GM19395 (cell line): Measurements from ENCODE around the gene FCHSD2.
"Not testable (repeated sequence)": the region's sequence is repeated elsewhere in the genome, so short reads cannot be mapped to it uniquely, and the experiment has no call there.

Source experiments
- ATAC-seq: cut with Tn5 transposase; IDR thresholded peaks from one replicate; pipeline ENCODE4 v1.9.1; 2021; ENCODE audit warnings: mild to moderate bottlenecking, moderate library complexity; ENCODE audit not compliant: unreplicated experiment

Gene FCHSD2

DNA sequence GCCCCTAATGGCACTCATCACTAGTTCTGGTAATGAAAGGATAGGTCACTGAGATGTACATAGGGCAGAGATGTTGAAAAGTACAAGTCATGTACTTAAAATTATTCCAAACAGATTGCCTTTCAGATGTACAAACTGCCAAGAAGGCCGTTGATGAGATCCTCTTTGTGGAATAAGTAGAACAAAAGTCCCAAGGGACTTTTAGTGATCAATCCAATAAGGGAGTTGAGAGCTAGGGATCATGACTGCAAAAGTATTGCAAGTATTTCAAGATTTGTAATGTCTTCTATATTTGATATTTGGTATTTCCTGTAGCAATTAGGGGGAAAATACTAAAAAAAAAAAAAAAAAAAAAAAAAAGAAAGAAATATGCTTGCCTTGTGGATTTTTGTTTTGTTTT is 245.7 kb downstream of the FCHSD2 start:
- no peak for ATAC-seq

DNA sequence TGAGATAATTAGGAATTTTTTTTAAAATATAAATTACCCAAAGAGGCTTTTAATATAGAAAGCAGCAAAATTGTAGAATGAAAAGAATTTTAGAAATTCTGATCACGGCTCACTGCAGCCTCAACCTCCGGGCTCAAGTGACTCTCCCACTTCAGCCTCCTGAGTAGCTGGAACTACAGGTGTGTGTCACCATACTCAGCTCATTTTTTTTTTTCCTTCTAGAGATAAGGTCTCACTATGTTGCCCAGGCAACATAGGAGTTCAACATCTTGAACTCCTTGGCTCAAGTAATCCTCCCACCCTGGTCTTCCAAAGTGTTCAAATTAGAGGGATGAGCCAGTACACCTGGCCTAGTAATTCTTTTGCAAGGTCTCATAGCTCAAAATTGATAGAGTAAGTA is 251.2 kb downstream of the FCHSD2 start:
- no peak for ATAC-seq

DNA sequence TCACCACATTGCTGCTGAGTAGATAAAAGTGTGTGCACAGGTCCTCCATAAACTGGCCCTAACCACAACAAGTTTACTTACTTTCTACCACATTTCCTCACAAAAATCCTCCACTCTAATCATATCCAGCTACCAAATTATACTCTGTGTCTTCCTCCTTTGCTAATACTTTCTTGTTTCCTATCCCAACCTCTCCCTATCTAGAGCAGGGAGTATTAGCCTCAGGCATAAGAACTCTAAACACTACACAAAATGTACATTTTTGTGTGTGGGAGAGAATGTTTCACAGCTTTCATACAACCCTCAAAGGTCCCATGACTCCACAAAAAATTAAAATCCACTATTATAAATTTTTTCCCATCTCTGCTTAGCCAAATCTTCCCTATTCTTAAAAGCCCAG is 255.5 kb downstream of the FCHSD2 start:
- no peak for ATAC-seq

DNA sequence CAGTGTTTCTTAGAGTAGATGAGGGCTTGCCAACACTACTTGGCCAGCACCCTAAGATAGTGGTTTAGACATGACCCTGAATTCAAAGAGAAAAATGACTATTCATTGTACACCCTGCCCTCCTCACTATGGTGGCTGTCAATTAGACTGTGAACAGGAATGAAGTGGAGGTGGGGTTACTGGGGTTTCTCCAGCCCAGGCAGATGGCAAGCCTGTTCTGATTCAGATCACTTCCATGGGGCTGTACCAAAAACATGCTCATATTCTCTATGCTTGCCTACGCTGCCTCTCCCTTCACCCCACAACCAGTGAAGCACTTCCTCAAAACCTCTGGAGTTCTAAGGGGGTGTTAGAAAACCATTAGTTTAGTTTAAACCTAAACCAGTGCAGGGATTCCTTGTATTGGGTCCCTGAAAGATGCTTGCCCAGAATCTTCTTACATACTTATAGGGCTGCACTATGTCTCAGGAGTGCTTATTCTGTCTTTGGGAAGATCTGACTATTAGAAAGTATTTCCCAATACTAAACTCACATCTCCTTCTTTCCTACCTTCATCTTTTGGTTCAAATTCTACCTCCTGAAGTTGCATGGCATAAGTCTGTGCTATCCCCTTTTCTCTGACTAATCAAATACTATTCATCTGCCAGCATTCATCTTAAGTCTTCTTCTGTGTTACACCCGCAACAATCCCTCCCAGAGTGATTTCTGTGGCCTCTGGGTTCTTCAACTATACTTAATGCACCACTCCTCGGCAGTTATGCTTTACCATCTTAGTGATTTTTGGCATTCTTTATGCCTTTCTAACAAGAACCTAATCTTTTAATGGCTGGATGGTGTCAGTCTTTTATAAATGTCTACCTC is 256.1 kb downstream of the FCHSD2 start:
- ATAC-seq = no peak

DNA sequence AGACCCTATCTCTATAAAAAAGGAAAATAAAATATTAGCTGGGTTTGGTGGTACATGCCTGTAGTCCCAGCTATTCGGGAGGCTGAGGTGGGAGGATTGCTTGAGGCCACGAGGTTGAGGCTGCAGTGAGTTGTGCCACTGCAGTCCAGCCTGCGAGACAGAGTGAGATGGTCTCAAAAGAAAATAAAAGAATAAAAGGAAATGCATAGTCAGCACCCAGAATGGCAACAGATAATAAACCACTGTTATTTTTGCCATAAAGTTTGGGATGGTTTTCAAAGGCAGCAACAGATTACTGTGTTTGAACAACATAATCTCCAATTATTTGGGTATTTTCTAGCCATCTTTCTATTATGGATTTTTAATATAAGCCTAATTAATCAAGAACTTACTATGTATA is 266.0 kb downstream of the FCHSD2 start:
- no peak for ATAC-seq

DNA sequence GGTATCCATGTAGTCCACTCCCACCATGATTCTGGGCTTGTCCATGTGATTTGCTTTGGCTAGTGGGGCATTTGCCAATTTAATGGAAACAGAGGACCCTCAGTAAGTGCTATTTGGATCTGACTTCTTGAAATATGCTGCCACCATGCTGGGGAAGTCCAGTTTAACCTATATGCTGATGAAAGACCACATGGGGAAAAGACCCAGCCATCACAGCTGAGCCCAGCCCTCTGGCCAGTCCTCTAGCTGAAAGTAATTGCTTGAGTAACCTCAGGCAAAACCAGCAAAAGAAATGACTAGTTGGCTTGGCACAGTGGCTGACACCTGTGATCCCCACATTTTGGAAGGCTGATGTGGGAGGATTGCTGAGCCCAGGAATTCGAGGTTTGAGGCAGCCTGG is 266.4 kb downstream of the FCHSD2 start:
- ATAC-seq = no peak

DNA sequence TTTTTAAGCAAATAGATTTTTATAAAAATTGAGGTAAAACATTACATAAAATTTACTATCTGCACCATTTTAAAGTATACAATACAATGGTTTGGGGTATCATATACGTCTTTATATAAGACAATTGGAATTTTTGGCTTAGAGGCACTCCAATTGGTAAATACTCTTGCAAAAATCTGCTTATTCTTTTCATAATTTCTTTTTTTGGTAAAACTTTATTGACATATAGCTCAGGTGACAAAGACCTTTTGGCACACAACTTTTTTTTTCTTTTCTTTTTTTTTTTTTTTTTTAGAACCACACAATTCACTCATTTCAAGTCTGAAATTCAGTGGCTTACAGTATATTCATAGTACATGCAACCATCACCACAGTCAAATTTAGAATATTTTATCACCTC is 270.1 kb downstream of the FCHSD2 start:
- no peak for ATAC-seq

DNA sequence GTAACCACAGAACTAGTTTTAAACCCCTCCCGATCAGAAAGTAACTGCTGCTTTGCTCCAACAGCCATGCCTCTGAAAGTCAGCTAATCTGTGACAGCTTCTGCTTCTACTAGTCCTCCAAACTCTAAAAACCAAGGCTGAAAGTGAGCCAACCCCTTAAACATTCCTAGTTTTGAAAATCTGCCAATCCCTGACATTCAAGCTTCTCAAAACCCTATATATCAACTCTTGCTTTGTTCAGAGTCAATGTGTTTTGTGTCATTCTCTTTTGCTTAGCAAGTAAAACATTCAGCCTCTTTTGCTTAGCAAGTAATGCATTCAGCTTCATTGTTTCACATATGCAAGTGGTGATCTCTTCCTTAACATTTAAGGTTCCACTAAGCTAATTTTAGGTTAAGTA is 271.0 kb downstream of the FCHSD2 start:
- no peak for ATAC-seq

DNA sequence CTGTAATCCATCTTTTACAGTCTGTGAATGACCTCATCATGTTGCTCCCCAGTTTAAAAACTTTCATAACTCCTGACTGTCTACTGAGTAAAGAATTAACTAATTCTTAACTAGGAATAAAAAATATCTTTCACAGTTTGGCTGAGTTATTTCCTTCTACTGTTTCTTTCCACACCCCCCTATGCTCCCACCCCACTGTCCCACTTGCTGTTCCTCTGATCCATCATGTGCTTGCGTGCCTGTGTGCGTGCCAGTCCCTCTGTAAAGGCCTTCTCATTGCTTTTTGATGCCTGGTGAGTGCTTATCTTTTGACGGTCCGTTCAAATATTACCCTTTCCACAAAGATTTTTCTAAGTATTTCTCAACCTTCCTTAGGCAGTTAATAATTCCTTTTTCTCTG is 272.3 kb downstream of the FCHSD2 start:
- no peak for ATAC-seq

DNA sequence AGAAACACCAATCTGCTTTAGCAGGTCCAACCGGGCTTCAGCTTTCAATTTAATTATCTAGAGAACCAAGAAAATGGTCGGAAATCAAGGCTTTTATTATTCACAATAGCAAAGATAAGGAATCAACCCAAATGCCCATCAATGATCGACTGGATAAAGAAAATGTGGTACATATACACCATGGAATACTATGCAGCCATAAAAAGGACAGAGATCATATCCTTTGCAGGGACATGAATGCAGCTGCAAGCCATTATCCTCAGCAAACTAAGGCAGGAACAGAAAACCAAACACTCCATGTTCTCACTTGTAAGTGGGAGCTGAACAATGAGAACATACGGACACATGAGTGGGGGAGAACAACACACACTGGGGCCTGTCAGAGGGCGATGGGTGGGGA is 274.1 kb downstream of the FCHSD2 start:
- ATAC-seq = no peak

DNA sequence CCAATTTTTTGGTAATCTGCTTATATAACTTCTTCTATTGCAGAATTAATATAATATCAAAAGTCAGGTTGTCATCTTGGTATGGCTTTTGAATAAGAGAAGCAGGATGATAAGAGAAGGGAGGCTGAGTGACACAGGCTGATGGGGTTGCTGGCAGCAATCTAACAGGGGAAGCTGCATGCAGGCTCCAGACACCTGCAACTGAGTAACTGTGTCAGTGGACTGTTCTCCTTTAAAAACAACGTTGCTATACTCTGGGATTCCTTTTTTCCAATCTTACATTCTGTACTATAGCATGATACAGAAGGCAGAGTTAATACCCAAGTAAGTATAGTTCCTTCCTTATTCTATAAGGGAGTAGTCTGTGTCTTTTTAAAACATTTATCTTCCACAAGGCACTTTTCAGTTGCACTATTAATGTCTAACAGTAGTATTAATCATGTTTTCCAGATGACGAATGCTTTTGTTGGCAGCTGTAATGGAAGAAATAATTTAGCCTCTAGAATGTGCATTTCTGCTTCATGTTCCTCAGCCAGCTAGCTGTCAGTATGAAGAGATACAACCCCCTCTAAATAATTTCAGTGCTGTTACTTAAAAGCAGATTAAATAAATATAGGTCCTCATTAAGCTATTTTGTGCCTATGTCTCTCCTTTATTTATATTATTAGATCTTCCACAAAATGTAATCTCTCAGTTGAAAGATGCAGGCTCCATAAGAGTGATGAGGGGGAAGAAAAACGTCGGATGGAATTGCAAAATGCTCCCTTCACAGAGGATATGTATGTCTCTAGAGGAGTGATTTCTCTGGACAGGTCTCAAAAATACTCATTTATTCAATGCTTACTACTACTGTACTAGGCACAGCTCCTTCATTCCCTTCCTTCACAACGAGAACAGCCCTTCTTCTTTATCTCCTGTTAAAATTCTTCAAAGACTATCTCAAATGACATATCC is 277.1 kb downstream of the FCHSD2 start:
- ATAC-seq = no peak

DNA sequence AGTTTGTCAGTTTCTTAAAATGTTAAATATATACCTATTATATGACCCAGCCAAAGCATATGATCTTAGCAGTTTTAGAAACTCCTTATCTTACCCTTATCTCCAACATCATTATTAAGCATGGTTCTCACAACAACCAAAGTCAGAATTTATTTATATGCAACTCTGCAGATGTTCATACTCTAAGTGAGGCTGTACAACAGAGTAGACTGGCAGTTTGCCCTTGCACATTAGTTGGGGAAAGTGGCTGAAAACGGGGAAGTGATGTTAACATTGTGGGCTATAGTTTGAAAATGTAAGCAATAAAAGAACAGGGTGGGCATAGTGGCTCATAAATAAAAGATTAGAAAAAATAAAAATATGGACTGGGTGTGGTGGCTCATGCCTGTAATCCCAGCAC is 278.2 kb downstream of the FCHSD2 start:
- ATAC-seq = no peak

DNA sequence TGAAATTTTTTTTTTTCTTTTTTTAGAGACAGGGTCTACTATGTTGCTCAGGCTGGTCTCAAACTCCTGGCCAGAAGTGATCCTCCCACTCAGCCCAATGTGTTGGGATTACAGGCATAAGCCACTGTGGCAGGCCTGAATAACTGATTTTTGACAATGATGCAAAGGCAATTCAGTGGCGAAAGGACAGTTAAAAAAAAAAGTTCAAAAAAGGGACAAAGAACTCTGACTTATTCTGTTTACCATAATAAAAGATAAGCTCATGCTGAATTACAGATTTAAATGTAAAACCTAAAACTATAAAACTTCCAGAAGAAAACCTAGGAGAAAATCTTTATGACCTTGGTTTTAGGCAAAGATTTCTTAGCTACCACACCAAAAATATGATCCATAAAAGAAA is 279.0 kb downstream of the FCHSD2 start:
- no peak for ATAC-seq

DNA sequence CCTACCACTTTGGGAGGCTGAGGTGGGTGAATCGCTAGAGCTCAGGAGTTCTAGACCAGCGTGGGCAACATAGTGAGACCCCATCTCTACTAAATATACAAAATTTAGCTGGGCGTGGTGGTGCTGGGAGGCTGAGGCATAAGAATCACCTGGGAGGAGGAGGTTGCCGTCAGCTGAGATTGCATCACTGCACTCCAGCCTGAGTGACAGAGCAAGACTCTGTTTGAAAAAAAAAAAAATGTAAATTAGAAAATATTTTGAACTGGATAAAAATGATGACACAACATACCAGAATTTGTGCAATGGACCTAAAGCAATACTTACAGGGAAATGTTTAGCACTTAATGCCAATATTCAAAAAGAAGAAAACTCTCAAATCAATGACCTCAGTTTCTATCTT is 281.5 kb downstream of the FCHSD2 start:
- no peak for ATAC-seq

DNA sequence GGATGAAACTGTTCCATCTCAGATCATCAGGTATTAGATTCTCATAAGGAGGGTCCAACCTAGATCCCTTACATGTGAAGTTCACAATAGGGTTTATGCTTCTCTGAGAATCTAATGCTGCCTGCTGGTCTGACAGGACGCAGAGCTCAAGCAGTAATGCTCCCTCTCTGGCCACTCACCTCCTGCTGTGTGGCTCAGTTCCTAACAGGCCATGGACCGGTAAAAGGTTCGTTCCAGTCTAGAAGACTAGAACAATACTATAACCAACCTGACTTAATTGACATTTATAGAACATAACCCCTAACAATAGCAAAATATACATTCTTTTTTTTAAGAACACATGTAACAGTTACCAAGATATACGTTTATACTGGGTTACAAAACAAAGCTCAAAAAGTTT is 282.1 kb downstream of the FCHSD2 start:
- no peak for ATAC-seq

DNA sequence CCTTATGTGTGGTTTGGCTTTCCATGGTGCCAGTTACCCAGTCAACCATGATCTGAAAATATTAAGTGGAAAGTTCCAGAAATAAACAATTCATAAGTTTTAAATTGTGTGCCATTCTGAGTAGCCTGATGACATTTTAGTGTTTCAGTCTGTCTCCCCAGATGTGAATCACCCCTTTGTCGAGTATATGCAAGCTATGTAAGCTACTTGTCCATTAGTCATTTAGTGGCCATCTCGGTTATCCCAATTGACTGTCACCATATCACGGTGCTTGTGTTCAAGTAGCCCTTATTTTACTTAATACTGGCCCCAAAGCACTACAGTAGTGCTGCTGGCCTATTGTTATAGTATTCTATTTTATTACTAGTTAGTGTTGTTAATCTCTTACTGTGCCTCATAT is 283.0 kb downstream of the FCHSD2 start:
- ATAC-seq = no peak

DNA sequence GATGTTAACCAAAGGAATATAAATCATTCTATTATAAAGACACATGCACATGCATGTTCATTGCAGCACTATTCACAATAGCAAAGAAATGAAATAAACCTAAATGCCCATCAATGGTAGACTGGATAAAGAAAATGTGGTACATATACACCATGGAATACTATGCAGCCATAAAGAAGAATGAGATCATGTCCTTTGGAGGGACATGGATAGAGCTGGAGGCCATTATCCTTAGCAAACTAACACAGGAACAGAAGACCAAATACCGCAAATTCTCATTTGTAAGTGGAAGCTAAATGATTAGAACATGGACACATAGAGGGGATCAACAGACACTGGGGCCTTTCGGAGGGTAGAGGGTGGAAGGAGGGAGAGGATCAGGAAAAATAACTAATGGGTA is 283.9 kb downstream of the FCHSD2 start:
- ATAC-seq = not testable (repeated sequence)

DNA sequence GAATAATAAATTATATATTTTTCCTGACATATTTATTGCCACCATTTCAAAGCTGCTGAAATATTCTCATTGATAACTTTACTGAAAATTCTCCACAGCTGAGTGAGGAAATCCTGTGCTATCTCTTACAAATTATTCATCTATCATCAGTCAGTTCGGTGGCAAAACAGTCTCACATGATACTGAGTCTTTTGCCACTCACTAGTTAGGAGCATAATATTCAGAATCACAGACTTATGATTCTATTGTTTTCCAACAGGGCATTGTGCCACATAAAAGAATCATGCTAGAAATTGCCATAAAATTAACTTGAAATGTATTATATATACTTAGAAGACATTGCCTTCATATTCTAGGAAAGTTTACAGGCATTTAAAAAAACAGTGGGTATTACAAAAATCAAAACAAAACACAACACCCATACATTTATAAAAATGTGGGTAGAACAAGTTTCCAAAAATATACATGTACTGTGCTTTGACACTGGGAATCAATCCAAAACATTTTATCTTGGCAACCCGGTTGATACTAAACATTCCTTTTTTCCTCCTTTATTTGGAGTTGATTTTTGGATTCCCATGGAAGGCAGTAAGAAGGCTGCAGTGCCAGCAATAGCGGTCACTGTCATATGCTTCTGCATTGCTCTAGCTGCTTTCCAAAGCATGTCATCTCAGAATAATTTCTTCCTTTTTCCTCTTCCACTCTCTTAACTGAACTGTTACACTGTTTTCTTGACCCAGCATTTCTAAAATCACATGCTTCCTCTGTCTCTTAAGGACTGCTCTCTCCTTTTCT is 285.4 kb downstream of the FCHSD2 start:
- no peak for ATAC-seq

DNA sequence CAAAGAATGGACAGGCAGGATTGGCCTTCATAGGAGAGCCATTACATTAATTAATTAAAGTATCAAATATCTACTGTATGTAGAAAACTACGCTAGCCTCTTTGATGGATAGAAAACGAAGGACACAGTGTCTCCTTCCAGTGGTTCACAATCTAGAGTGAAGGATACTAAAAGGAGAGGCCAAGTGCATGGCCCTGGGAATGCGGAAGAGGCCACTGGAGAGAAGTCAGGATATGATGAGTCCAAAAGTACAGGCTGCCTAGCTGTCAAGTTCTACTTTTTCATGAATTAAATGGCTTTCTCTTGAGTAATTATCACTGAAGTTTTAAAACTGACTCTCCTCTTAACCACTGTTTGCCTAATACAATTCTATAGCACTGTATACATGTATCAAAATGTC is 286.1 kb downstream of the FCHSD2 start:
- no peak for ATAC-seq

DNA sequence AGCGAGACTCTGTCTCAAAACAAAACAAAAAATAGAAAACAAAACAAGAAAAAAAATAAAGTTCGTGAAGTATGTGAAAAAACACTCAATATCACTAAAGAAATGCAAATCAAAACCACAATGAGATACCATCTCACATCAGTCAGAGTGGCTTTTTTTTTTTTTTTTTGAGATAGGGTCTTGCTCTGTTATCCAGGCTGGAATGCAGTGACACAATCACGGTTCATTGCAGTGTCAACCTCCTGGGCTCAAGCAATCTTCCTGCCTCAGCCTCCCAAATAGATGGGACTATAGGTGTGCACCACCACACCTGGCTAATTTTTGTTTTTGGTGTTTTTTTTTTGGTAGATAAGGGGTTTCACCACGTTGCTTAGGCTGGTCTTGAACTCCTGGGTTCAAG is 290.4 kb downstream of the FCHSD2 start:
- ATAC-seq = no peak

DNA sequence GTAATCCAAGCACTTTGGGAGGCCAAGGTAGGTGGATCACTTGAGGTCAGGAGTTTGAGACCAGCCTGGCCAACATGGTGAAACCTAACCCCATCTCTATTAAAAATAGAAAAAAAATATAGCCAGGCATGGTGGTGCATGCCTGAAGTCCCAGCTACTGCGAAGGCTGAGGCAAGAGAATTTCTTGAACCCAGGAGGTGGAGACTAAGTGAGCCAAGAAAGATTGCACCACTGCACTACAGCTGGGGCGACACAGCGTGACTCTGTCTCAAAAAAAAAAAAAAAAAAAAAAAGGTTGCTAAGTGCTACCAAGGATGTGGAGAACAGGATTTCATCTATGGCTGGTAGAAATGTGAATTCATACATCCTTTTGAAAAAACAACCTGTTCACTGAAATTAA is 291.3 kb downstream of the FCHSD2 start:
- no peak for ATAC-seq
